ENCODE data around the gene FGF10.

Gene FGF10

GRCh38 chr5:44257653-44258365 lies 131.4 kb downstream of the FGF10 start:
- no peak for DNase-seq (ENCODE audit: low read depth in 2 of 2)

- no peak for DNase-seq (ENCODE audit: low read depth in 2 of 2)
Measured at GRCh38 chr5:44257221-44257620, 132.0 kb downstream of the FGF10 start.
